Measurements from ENCODE around the gene PCDH9.
A peak's percentile ranks its signal among the peaks of the same experiment; 100 is the strongest.

PCDH9 gene

GRCh38 chr13:67052550-67053490 lies 177.3 kb downstream of the PCDH9 start:
- H3K9me3 ChIP-seq (ENCODE audit: control insufficient read depth, low read length) = no peaks in the 10 kb centered on the region
- no peak overlapping the region for H3K4me3 ChIP-seq (ENCODE audit: low read length)
- no peak for DNase-seq (ENCODE audit: low read depth)
- peaks cover 13% of the 10 kb centered on the region for H3K4me1 ChIP-seq (ENCODE audit: control insufficient read depth, insufficient read depth, low read length)
- H3K36me3 ChIP-seq (ENCODE audit: control insufficient read depth, insufficient read depth, low read length, severe bottlenecking) = no peaks in the 10 kb centered on the region
- no peak overlapping the region for H3K9ac ChIP-seq (ENCODE audit: low read length)
- no peaks in the 10 kb centered on the region for H3K27me3 ChIP-seq (replicated peaks; ENCODE audit: control insufficient read depth, insufficient read depth, low read length)

- H3K4me3 ChIP-seq (ENCODE audit: low read length) = no peak overlapping the region
- peaks cover 13% of the 10 kb centered on the region for H3K4me1 ChIP-seq (ENCODE audit: control insufficient read depth, insufficient read depth, low read length)
- no peak overlapping the region for H3K9ac ChIP-seq (ENCODE audit: low read length)
- H3K27me3 ChIP-seq (replicated peaks; ENCODE audit: control insufficient read depth, insufficient read depth, low read length) = no peaks in the 10 kb centered on the region
- DNase-seq (ENCODE audit: low read depth) = no peak
- no peaks in the 10 kb centered on the region for H3K36me3 ChIP-seq (ENCODE audit: control insufficient read depth, insufficient read depth, low read length, severe bottlenecking)
- H3K9me3 ChIP-seq (ENCODE audit: control insufficient read depth, low read length) = no peaks in the 10 kb centered on the region
Measured at GRCh38 chr13:67049744-67050143, 180.4 kb downstream of the PCDH9 start.

GRCh38 chr13:67048821-67049150 lies 181.3 kb downstream of the PCDH9 start:
- peaks cover 13% of the 10 kb centered on the region for H3K4me1 ChIP-seq (ENCODE audit: control insufficient read depth, insufficient read depth, low read length)
- H3K9me3 ChIP-seq (ENCODE audit: control insufficient read depth, low read length) = no peaks in the 10 kb centered on the region
- no peak overlapping the region for H3K4me3 ChIP-seq (ENCODE audit: low read length)
- DNase-seq (ENCODE audit: low read depth) = peak; percentile 76
- no peak overlapping the region for H3K9ac ChIP-seq (ENCODE audit: low read length)
- H3K27me3 ChIP-seq (replicated peaks; ENCODE audit: control insufficient read depth, insufficient read depth, low read length) = no peaks in the 10 kb centered on the region
- no peaks in the 10 kb centered on the region for H3K36me3 ChIP-seq (ENCODE audit: control insufficient read depth, insufficient read depth, low read length, severe bottlenecking)

- peak; percentile 74 for DNase-seq (ENCODE audit: low read depth)
- H3K4me3 ChIP-seq (ENCODE audit: low read length) = no peak overlapping the region
- peaks cover 13% of the 10 kb centered on the region for H3K4me1 ChIP-seq (ENCODE audit: control insufficient read depth, insufficient read depth, low read length)
- no peaks in the 10 kb centered on the region for H3K27me3 ChIP-seq (replicated peaks; ENCODE audit: control insufficient read depth, insufficient read depth, low read length)
- no peak overlapping the region for H3K9ac ChIP-seq (ENCODE audit: low read length)
- H3K9me3 ChIP-seq (ENCODE audit: control insufficient read depth, low read length) = no peaks in the 10 kb centered on the region
- H3K36me3 ChIP-seq (ENCODE audit: control insufficient read depth, insufficient read depth, low read length, severe bottlenecking) = no peaks in the 10 kb centered on the region
Measured at GRCh38 chr13:67048084-67048820, 181.9 kb downstream of the PCDH9 start.

- H3K27me3 ChIP-seq (replicated peaks; ENCODE audit: control insufficient read depth, insufficient read depth, low read length) = no peaks in the 10 kb centered on the region
- H3K4me1 ChIP-seq (ENCODE audit: control insufficient read depth, insufficient read depth, low read length) = peaks cover 13% of the 10 kb centered on the region
- no peaks in the 10 kb centered on the region for H3K36me3 ChIP-seq (ENCODE audit: control insufficient read depth, insufficient read depth, low read length, severe bottlenecking)
- DNase-seq (ENCODE audit: low read depth) = peak; percentile 43
- H3K9me3 ChIP-seq (ENCODE audit: control insufficient read depth, low read length) = no peaks in the 10 kb centered on the region
- no peak overlapping the region for H3K9ac ChIP-seq (ENCODE audit: low read length)
- no peak overlapping the region for H3K4me3 ChIP-seq (ENCODE audit: low read length)
Measured at GRCh38 chr13:67045357-67045756, 184.8 kb downstream of the PCDH9 start.

- Histone ChIP-seq H3K9me3 (ENCODE audit: control insufficient read depth, low read length) (no peaks in the 10 kb centered on the region), H3K4me1 (ENCODE audit: control insufficient read depth, insufficient read depth, low read length) (peaks cover 8% of the 10 kb centered on the region), H3K9ac (ENCODE audit: low read length) (no peak overlapping the region), H3K4me3 (ENCODE audit: low read length) (no peak overlapping the region), H3K36me3 (ENCODE audit: control insufficient read depth, insufficient read depth, low read length, severe bottlenecking) (no peaks in the 10 kb centered on the region), H3K27me3 (replicated peaks; ENCODE audit: control insufficient read depth, insufficient read depth, low read length) (no peaks in the 10 kb centered on the region)
- DNase-seq (ENCODE audit: low read depth) = no peak
Measured at GRCh38 chr13:67043901-67044300, 186.2 kb downstream of the PCDH9 start.

GRCh38 chr13:67042556-67042955 lies 187.6 kb downstream of the PCDH9 start:
- Histone ChIP-seq H3K36me3 (ENCODE audit: control insufficient read depth, insufficient read depth, low read length, severe bottlenecking) (no peaks in the 10 kb centered on the region), H3K4me3 (ENCODE audit: low read length) (no peak overlapping the region), H3K9ac (ENCODE audit: low read length) (no peak overlapping the region), H3K4me1 (ENCODE audit: control insufficient read depth, insufficient read depth, low read length) (no peaks in the 10 kb centered on the region), H3K27me3 (replicated peaks; ENCODE audit: control insufficient read depth, insufficient read depth, low read length) (no peaks in the 10 kb centered on the region), H3K9me3 (ENCODE audit: control insufficient read depth, low read length) (no peaks in the 10 kb centered on the region)
- DNase-seq (ENCODE audit: low read depth) = no peak

- DNase-seq (ENCODE audit: low read depth) = no peak
Measured at GRCh38 chr13:67036699-67037457, 193.3 kb downstream of the PCDH9 start.

GRCh38 chr13:67033170-67033569 lies 197.0 kb downstream of the PCDH9 start:
- Histone ChIP-seq H3K27me3 (replicated peaks; ENCODE audit: control insufficient read depth, insufficient read depth, low read length) (no peaks in the 10 kb centered on the region), H3K4me3 (ENCODE audit: low read length) (no peak overlapping the region), H3K36me3 (ENCODE audit: control insufficient read depth, insufficient read depth, low read length, severe bottlenecking) (no peaks in the 10 kb centered on the region), H3K9me3 (ENCODE audit: control insufficient read depth, low read length) (no peaks in the 10 kb centered on the region), H3K9ac (ENCODE audit: low read length) (no peak overlapping the region), H3K4me1 (ENCODE audit: control insufficient read depth, insufficient read depth, low read length) (no peaks in the 10 kb centered on the region)
- no peak for DNase-seq (ENCODE audit: low read depth)

More at GRCh38 chr13:67036699-67037457, 193.3 kb downstream of the PCDH9 start:
- Histone ChIP-seq H3K4me1 (ENCODE audit: control insufficient read depth, insufficient read depth, low read length) (no peaks in the 10 kb centered on the region), H3K4me3 (ENCODE audit: low read length) (no peak overlapping the region), H3K9me3 (ENCODE audit: control insufficient read depth, low read length) (no peaks in the 10 kb centered on the region), H3K27me3 (replicated peaks; ENCODE audit: control insufficient read depth, insufficient read depth, low read length) (no peaks in the 10 kb centered on the region), H3K9ac (ENCODE audit: low read length) (no peak overlapping the region), H3K36me3 (ENCODE audit: control insufficient read depth, insufficient read depth, low read length, severe bottlenecking) (no peaks in the 10 kb centered on the region)

GRCh38 chr13:67023130-67023876 lies 206.8 kb downstream of the PCDH9 start:
- H3K27me3 ChIP-seq (replicated peaks; ENCODE audit: control insufficient read depth, insufficient read depth, low read length) = no peaks in the 10 kb centered on the region
- no peak overlapping the region for H3K4me3 ChIP-seq (ENCODE audit: low read length)
- no peaks in the 10 kb centered on the region for H3K36me3 ChIP-seq (ENCODE audit: control insufficient read depth, insufficient read depth, low read length, severe bottlenecking)
- no peak overlapping the region for H3K9ac ChIP-seq (ENCODE audit: low read length)
- no peaks in the 10 kb centered on the region for H3K9me3 ChIP-seq (ENCODE audit: control insufficient read depth, low read length)
- no peaks in the 10 kb centered on the region for H3K4me1 ChIP-seq (ENCODE audit: control insufficient read depth, insufficient read depth, low read length)
- DNase-seq (ENCODE audit: low read depth) = peak; percentile 67
